T47D (cell line): Measurements from ENCODE around the gene AFP.

ENCODE experiments used
- DNase-seq, 2 experiments: peaks; one replicate each; pipeline versions ENCODE4 v3.0.0 to v3.0.0-alpha.2; 2011 to 2012; ENCODE audit warnings: low read depth in 1 of 2, low spot score in 1 of 2
- JUND ChIP-seq: IDR thresholded peaks from 2 replicates; pipeline ENCODE4 v1.6.1; 2012; ENCODE audit warnings: low read depth
- in situ Hi-C: cut with HindIII; loops from 2 replicates; pipeline ENCODE4 v1.10.0; 2016; ENCODE audit warnings: low sequenced_read_pairs, low pct_unique_long_range_greater_than_20kb

The AFP gene

GRCh38 chr4:73408181-73408867, 27.7 kb upstream of the AFP start:
- no peak for TF ChIP-seq JUND
- in situ Hi-C loops: no loop called here
- no peak for DNase-seq

DNA sequence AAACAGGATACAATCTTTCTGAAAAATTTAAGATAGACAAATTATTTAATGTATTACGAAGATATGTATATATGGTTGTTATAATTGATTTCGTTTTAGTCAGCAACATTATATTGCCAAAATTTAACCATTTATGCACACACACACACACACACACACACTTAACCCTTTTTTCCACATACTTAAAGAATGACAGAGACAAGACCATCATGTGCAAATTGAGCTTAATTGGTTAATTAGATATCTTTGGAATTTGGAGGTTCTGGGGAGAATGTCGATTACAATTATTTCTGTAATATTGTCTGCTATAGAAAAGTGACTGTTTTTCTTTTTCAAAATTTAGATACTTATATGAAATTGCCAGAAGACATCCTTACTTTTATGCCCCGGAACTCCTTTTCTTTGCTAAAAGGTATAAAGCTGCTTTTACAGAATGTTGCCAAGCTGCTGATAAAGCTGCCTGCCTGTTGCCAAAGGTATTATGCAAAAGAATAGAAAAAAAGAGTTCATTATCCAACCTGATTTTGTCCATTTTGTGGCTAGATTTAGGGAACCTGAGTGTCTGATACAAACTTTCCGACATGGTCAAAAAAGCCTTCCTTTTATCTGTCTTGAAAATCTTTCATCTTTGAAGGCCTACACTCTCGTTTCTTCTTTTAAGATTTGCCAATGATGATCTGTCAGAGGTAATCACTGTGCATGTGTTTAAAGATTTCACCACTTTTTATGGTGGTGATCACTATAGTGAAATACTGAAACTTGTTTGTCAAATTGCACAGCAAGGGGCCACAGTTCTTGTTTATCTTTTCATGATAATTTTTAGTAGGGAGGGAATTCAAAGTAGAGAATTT, 26.8 kb upstream of the AFP start:
- in situ Hi-C loops: no loop called here
- no peak for TF ChIP-seq JUND

GRCh38 chr4:73409978-73410548, 26.0 kb upstream of the AFP start:
- TF ChIP-seq JUND: no peak
- DNase-seq: no peak
- in situ Hi-C loops: no loop called here

More for the DNA sequence above, 26.8 kb upstream of the AFP start:
- DNase-seq: no peak

DNA sequence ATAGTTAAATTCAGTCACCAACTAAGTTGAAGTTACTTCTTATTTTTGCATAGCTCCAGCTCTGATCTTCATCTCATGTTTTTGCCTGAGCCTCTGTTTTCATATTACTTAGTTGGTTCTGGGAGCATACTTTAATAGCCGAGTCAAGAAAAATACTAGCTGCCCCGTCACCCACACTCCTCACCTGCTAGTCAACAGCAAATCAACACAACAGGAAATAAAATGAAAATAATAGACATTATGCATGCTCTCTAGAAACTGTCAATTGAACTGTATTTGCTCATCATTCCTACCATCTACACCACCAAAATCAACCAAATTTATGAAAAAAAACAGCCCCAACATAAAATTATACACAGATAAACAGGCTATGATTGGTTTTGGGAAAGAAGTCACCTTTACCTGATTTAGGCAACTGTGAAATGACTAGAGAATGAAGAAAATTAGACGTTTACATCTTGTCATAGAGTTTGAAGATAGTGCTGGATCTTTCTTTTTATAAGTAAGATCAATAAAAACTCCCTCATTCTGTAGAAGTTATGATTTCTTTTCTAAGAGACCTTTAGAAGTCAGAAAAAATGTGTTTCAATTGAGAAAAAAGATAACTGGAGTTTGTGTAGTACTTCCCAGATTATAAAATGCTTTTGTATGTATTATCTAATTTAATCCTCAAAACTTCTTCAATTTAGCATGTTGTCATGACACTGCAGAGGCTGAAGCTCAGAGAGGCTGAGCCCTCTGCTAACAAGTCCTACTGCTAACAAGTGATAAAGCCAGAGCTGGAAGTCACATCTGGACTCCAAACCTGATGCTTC, 24.9 kb upstream of the AFP start:
- no peak for TF ChIP-seq JUND
- DNase-seq: no peak
- in situ Hi-C loops: no loop called here

DNA sequence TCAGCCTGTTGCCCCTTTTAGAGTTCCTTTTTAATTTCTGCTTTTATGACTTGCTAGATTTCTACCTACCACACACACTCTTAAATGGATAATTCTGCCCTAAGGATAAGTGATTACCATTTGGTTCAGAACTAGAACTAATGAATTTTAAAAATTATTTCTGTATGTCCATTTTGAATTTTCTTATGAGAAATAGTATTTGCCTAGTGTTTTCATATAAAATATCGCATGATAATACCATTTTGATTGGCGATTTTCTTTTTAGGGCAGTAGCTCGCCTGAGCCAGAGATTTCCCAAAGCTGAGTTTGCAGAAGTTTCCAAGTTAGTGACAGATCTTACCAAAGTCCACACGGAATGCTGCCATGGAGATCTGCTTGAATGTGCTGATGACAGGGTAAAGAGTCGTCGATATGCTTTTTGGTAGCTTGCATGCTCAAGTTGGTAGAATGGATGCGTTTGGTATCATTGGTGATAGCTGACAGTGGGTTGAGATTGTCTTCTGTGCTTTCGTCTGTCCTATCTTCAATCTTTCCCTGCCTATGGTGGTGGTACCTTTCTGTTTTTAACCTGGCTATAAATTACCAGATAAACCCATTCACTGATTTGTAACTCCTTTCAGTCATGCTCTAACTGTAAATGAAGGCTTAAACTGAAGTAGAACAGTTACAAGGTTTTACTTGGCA, 24.1 kb upstream of the AFP start:
- no peak for DNase-seq
- in situ Hi-C loops: no loop called here
- no peak for TF ChIP-seq JUND

DNA sequence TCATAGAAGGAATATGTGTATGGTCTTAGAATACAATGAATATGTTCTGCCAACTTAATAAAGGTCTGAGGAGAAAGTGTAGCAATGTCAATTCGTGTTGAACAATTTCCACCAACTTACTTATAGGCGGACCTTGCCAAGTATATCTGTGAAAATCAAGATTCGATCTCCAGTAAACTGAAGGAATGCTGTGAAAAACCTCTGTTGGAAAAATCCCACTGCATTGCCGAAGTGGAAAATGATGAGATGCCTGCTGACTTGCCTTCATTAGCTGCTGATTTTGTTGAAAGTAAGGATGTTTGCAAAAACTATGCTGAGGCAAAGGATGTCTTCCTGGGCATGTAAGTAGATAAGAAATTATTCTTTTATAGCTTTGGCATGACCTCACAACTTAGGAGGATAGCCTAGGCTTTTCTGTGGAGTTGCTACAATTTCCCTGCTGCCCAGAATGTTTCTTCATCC, 22.7 kb upstream of the AFP start:
- DNase-seq: no peak
- in situ Hi-C loops: no loop called here
- TF ChIP-seq JUND: no peak

- no peak for TF ChIP-seq JUND
- in situ Hi-C loops: no loop called here
- DNase-seq: no peak
Observed at GRCh38 chr4:73414936-73415271, 21.1 kb upstream of the AFP start.

DNA sequence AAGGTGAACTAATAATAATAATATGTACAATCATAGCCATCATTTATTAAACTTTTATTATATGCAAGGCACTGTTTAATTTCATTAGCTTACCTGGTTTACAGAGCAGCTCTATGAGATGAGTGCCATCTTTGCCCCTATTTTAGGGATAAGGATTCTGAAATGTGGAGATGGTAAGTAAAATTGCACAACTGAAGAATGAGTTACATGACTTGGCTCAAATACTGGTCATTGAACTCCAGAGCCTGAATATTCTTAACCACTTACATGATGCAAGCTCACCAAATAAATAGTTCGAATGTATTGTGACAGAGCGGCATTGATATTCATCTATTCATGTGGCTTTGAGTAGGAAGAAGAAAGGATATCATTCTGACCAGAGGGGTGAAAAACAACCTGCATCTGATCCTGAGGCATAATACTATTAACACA, 20.2 kb upstream of the AFP start:
- in situ Hi-C loops: no loop called here
- DNase-seq: no peak
- TF ChIP-seq JUND: no peak

DNA sequence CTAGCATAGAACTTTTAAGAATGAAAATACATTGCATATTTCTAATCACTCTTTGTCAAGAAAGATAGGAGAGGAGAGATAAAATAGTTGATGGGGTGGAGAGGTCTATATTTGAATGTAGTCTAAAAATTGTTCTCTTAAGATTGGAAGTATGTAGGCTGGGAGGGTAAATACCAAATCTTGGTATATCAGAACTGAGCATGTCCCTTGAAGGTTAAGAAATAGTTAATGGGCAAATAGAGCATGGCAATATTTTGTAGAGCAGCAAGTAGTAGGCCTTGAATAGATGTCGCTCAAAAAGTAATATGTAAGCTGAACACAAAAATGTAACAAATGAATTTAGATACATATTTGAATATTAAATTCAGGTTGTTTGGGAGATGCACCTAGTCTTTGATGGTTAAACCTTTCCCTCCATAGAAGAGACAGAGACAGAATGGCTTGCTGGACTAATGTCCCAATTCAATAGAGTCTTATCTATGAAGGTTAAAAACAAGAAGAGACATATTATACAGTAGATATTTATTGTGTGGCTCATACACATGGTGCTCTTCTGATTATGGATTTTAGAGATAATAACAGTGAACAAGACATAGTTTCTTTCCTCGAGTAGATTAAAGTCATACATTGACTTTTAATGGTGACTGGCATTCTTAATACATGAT, 19.5 kb upstream of the AFP start:
- no peak for TF ChIP-seq JUND
- DNase-seq: no peak
- in situ Hi-C loops: no loop called here

DNA sequence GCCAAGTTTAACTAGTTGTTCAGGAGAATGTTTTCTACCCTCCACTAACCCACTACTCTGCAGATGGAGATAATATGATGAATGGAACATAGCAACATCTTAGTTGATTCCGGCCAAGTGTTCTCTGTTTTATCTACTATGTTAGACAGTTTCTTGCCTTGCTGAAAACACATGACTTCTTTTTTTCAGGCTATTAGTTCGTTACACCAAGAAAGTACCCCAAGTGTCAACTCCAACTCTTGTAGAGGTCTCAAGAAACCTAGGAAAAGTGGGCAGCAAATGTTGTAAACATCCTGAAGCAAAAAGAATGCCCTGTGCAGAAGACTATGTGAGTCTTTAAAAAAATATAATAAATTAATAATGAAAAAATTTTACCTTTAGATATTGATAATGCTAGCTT, 18.7 kb upstream of the AFP start:
- no peak for DNase-seq
- no peak for TF ChIP-seq JUND
- in situ Hi-C loops: no loop called here

- in situ Hi-C loops: no loop called here
- peak in 1 of 2 experiments; percentile 57 for DNase-seq
Observed at GRCh38 chr4:73417973-73418372, 18.0 kb upstream of the AFP start.

More at GRCh38 chr4:73417973-73418372, 18.0 kb upstream of the AFP start:
- no peak for TF ChIP-seq JUND
